ENCODE data around the gene ISYNA1. TPM values are rescaled to one million over a fixed set of nuclear protein-coding genes. Genes with fewer than 3 reads are reported as not detected.
A peak's percentile ranks its signal among the peaks of the same experiment; 100 is the strongest.

The ISYNA1 gene
- total and polyA plus RNA-seq, 4 donors, result 14.7 to 56.7 (median 25.0) TPM

DNA sequence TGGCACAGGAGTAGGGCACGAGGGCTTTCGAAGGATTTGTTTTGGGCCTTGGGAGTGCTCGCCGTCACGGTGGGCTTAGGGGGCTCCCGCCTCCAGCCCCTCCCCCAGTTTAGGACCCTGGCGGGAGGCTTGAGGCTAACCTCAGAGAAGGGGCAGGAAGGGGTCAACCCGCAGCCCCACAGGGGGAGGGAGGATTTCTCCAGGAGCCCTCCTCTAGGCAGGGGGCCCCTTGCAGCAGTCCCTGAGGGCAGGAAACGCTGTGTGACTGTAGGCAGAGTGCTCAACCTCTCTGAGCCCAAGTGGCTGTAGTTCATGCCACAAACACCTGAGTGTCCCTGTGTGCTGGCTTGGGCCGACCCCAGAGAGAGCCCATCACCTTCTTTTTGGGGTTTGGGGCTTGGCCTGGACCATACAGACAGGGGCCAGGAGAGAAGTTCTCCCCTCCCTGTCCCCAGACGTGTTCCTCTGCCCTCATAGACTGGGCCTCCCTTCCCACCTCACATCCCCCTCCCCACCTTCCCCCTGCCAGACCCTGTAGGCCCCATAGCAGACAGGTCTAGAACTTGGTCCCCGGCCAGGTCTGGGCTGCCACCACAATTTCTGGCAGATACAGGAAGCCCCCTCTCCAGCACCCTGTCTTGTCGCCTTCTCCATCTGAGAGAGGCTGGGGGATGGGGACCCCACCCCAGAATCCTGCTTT is 8.1 kb downstream of the ISYNA1 start:
- Histone ChIP-seq H3K9me3 (ENCODE audit: control insufficient read depth in 4 of 4, insufficient read depth in 3 of 4, low read length in 3 of 4) (no peaks in the 10 kb centered on the region), H3K27ac (ENCODE audit: low read depth in 1 of 2, low read length in 1 of 2) (peak overlapping the region in 1 of 2 donors; percentile 20), H3K4me3 (no peak overlapping the region), H3K36me3 (ENCODE audit: control insufficient read depth in 4 of 4, insufficient read depth in 4 of 4, low read length in 4 of 4) (peaks cover 0 to 11% (median 0%) of the 10 kb centered on the region in 4 donors), H3K27me3 (ENCODE audit: control insufficient read depth in 3 of 3, insufficient read depth in 3 of 3, low read length in 2 of 3) (no peaks in the 10 kb centered on the region), H3K9ac (ENCODE audit: insufficient read depth in 1 of 2, low read length in 2 of 2) (no peak overlapping the region), H3K4me1 (ENCODE audit: control insufficient read depth in 5 of 5, insufficient read depth in 5 of 5, low read length in 5 of 5) (peaks cover 0 to 40% (median 20%) of the 10 kb centered on the region in 5 donors)
- ATAC-seq (ENCODE audit: insufficient read depth, low FRiP score), result no peak
- TF ChIP-seq, protein P1, sequence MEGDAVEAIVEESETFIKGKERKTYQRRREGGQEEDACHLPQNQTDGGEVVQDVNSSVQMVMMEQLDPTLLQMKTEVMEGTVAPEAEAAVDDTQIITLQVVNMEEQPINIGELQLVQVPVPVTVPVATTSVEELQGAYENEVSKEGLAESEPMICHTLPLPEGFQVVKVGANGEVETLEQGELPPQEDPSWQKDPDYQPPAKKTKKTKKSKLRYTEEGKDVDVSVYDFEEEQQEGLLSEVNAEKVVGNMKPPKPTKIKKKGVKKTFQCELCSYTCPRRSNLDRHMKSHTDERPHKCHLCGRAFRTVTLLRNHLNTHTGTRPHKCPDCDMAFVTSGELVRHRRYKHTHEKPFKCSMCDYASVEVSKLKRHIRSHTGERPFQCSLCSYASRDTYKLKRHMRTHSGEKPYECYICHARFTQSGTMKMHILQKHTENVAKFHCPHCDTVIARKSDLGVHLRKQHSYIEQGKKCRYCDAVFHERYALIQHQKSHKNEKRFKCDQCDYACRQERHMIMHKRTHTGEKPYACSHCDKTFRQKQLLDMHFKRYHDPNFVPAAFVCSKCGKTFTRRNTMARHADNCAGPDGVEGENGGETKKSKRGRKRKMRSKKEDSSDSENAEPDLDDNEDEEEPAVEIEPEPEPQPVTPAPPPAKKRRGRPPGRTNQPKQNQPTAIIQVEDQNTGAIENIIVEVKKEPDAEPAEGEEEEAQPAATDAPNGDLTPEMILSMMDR (IDR thresholded peaks at IDR 0.05; ENCODE audit: control extremely low read depth, extremely low read depth), result no peak
- WGBS, 2 donors, result 27 to 47% methylated on average over 12 to 13 of the region's 13 CpGs
- peak in 1 of 3 donors; percentile 16 for DNase-seq

DNA sequence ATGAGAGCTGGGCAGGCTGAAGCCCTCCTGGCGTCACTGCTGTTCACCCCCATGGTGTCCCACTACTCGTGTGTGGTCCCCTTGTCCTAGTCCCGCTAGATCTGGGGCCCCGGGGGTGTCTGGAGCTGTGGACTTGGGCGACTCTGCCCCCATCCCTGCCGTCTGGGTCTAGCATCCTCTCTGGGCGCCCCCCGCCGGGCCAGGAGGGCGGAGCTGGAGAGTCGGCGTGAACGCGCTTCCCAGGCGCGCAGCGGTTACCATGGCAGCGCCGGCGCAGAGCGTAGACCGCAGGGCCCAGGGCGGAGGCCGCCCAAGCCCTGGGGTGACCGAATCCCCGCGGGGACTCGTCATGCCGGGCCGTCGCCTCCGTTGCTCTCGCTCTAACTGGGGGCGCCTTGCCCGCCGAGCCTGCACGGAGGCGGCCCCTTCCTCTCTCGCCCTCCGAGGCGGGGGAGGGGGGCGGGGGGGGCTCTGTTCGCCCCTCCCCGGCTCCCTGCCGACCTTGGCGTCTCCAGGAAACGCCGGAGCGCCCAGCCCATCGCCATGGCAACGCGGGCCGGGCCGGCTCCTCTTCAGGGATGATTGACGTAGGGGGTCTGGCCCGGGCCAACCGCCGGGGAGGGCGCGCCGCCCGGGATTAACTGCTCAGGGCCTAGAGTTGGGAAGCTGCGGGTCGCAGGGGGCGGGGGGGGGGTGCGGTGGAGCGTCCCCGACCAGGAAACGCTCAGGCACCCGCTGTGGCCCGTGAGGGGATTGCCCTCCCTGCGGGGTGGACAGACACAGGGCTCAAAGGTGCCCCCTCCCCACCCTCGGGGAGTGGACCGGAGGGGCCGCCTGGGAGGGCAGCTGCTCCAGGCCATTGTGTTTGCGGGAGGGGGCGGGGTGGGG is 8.9 kb downstream of the ISYNA1 start:
- TF ChIP-seq, protein P1 (IDR thresholded peaks at IDR 0.05; ENCODE audit: control extremely low read depth, extremely low read depth), result no peak
- DNase-seq, result peak; percentile 92 to 93 (median 92)
- Histone ChIP-seq H3K4me3 (no peak overlapping the region), H3K4me1 (ENCODE audit: control insufficient read depth in 5 of 5, insufficient read depth in 5 of 5, low read length in 5 of 5) (peaks cover 0 to 35% (median 20%) of the 10 kb centered on the region in 5 donors), H3K27ac (ENCODE audit: low read depth in 1 of 2, low read length in 1 of 2) (peak overlapping the region in 1 of 2 donors; percentile 48), H3K36me3 (ENCODE audit: control insufficient read depth in 4 of 4, insufficient read depth in 4 of 4, low read length in 4 of 4) (peaks cover 0 to 11% (median 0%) of the 10 kb centered on the region in 4 donors), H3K27me3 (ENCODE audit: control insufficient read depth in 3 of 3, insufficient read depth in 3 of 3, low read length in 2 of 3) (no peaks in the 10 kb centered on the region), H3K9ac (ENCODE audit: insufficient read depth in 1 of 2, low read length in 2 of 2) (no peak overlapping the region), H3K9me3 (ENCODE audit: control insufficient read depth in 4 of 4, insufficient read depth in 3 of 4, low read length in 3 of 4) (no peaks in the 10 kb centered on the region)
- WGBS, 2 donors, result 3 to 6% methylated on average over 62 to 77 of the region's 77 CpGs
- ATAC-seq (ENCODE audit: insufficient read depth, low FRiP score), result peak; percentile 55

DNA sequence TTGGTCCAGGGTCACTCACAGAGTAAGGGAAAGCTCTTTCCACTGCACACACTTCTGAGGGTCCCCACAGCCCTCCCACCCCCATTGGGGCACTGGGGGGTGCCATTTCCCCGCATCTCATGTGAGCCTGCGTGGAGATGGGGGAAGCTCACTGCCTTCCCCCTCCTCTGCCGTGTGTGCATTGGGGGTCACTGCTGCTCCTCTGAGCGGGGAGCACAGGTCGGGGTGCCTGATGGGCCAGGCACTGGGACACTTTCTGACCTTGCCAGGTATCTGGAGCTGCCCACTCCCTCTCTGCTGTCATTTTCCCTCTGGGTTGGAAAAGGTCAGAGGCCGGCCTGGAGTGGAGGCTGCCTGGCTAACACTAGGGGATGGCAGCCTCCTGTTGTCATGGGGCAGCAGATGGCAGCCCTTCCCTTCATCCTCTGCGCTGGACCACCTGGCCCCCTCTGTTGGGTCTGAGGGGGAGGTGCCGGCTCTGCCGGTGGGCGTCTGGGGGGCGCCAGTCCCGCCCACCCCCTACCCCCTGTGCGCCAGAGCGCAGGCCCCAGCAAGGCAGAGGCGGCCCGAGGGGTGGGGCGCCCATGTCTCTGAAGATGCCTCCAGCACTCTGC is 9.7 kb downstream of the ISYNA1 start:
- no peak overlapping the region for H3K9ac ChIP-seq (ENCODE audit: insufficient read depth in 1 of 2, low read length in 2 of 2)
- TF ChIP-seq, protein P1 (IDR thresholded peaks at IDR 0.05; ENCODE audit: control extremely low read depth, extremely low read depth), result no peak
- no peak for DNase-seq
- H3K27me3 ChIP-seq (ENCODE audit: control insufficient read depth in 3 of 3, insufficient read depth in 3 of 3, low read length in 2 of 3), result no peaks in the 10 kb centered on the region
- H3K36me3 ChIP-seq (ENCODE audit: control insufficient read depth in 4 of 4, insufficient read depth in 4 of 4, low read length in 4 of 4), result peaks cover 0 to 11% (median 0%) of the 10 kb centered on the region in 4 donors
- H3K27ac ChIP-seq (ENCODE audit: low read depth in 1 of 2, low read length in 1 of 2), result peak overlapping the region in 1 of 2 donors; percentile 48
- H3K9me3 ChIP-seq (ENCODE audit: control insufficient read depth in 4 of 4, insufficient read depth in 3 of 4, low read length in 3 of 4), result no peaks in the 10 kb centered on the region
- no peak overlapping the region for H3K4me3 ChIP-seq
- H3K4me1 ChIP-seq (ENCODE audit: control insufficient read depth in 5 of 5, insufficient read depth in 5 of 5, low read length in 5 of 5), result peaks cover 0 to 36% (median 15%) of the 10 kb centered on the region in 5 donors
- no peak for ATAC-seq (ENCODE audit: insufficient read depth, low FRiP score)
- 73 to 79% methylated on average over 16 to 17 of the region's 17 CpGs for WGBS, 2 donors
